BJ (cell line): Measurements from ENCODE around the gene SLC27A4. TPM values are rescaled to one million over a fixed set of nuclear protein-coding genes. Genes with fewer than 3 reads are reported as not detected.

ENCODE experiments used
- CTCF ChIA-PET: fragments of 350-600 bp; formaldehyde crosslinking; extraction: SDS; loops from one replicate; lab custom pipeline; 2021; ENCODE audit warnings: antibody characterized with exemption, inconsistent platforms; lab: Yijun Ruan, JAX
- POLR2A ChIA-PET: fragments of 300-600 bp; sonication (Branson Sonifier 250); formaldehyde crosslinking; extraction: SDS; loops from one replicate; lab custom pipeline; 2021; ENCODE audit warnings: antibody characterized with exemption; lab: Charles Lee
- DNase-seq: peaks from one replicate; pipeline ENCODE4 v3.0.0-alpha.2; 2011; ENCODE audit warnings: low read depth
- H3K27me3 ChIP-seq: 2 replicates; pipeline ENCODE4 v1.6.0; 2011; ENCODE audit warnings: low read length; ENCODE audit not compliant: control insufficient read depth, insufficient read depth
- H3K36me3 ChIP-seq: 2 replicates; pipeline ENCODE4 v1.5.1; 2011; ENCODE audit warnings: low read length; ENCODE audit not compliant: control insufficient read depth, insufficient read depth
- H3K4me3 ChIP-seq: 2 replicates; pipeline ENCODE4 v1.5.1; 2011; ENCODE audit warnings: low read depth, mild to moderate bottlenecking, control low read depth, low read length
- CTCF ChIP-seq: IDR thresholded peaks from 2 replicates; pipeline ENCODE4 v1.5.1; 2011; ENCODE audit warnings: low read depth, mild to moderate bottlenecking, control low read depth, inconsistent platforms, low read length, moderate library complexity; ENCODE audit not compliant: insufficient read depth
- polyA plus RNA-seq: library from polyadenylated mRNA; depleted of rRNA; stranded (reverse); fragments of >200 nt; gene quantifications from 2 replicates; pipeline ENCODE4 v1.2.3, GENCODE V29; 2011

SLC27A4 gene
- polyA plus RNA-seq, 1 experiment, result 15.2 TPM

- no peak overlapping the region for H3K4me3 ChIP-seq
- ChIA-PET CTCF (interaction anchor here (0.9 to 1.4 kb wide), 3 partner anchors 14 to 64 kb away, joined by 3 to 5 read pairs (median 3); no protein-coding TSS in a partner anchor), POLR2A (no interaction called here)
- H3K36me3 ChIP-seq, result peaks cover 3% of the 10 kb centered on the region; the same call in 1 of the 2 replicates
- no peaks in the 10 kb centered on the region for H3K27me3 ChIP-seq
- TF ChIP-seq CTCF, result no peak
- no peak for DNase-seq
These were observed 15.1 kb downstream of the SLC27A4 start for GRCh38 chr9:128355451-128355850.

GRCh38 chr9:128358090-128358489 is 17.8 kb downstream of the SLC27A4 start:
- DNase-seq, result no peak
- ChIA-PET POLR2A (interaction anchor here (0.7 kb wide), 1 partner anchor 8 kb away, joined by 4 read pairs; no protein-coding TSS in a partner anchor), CTCF (interaction anchor here (1.1 to 9.0 kb wide), 3 partner anchors 9 to 61 kb away, joined by 4 to 108 read pairs (median 50); partner anchors contain the start of gene CERCAM)
- no peak for TF ChIP-seq CTCF
- Histone ChIP-seq H3K36me3 (peaks cover 1% of the 10 kb centered on the region; the same call in 1 of the 2 replicates), H3K27me3 (no peaks in the 10 kb centered on the region), H3K4me3 (no peak overlapping the region)

- no peak for DNase-seq
- CTCF ChIA-PET, result interaction anchor here (2.1 to 9.0 kb wide), 4 partner anchors 13 to 61 kb away, joined by 8 to 108 read pairs (median 30); partner anchors contain the start of gene CERCAM
- H3K27me3 ChIP-seq, result no peaks in the 10 kb centered on the region
- H3K4me3 ChIP-seq, result no peak overlapping the region
- POLR2A ChIA-PET, result no interaction called here
- peaks cover 1% of the 10 kb centered on the region; the same call in 1 of the 2 replicates for H3K36me3 ChIP-seq
- TF ChIP-seq CTCF, result no peak
These were observed 18.5 kb downstream of the SLC27A4 start for GRCh38 chr9:128358861-128359260.

- DNase-seq, result no peak
- no peaks in the 10 kb centered on the region for H3K27me3 ChIP-seq
- ChIA-PET POLR2A (no interaction called here), CTCF (interaction anchor here (0.6 to 9.0 kb wide), 8 partner anchors 14 to 124 kb away, joined by 5 to 108 read pairs (median 10); partner anchors contain the start of gene CERCAM)
- 0 out of 2 replicates have a peak, but pooled peaks cover 1% of the 10 kb centered on the region for H3K36me3 ChIP-seq
- H3K4me3 ChIP-seq, result no peak overlapping the region
- TF ChIP-seq CTCF, result no peak
These were observed 20.5 kb downstream of the SLC27A4 start for GRCh38 chr9:128360826-128361225.

- no peak for DNase-seq
- ChIA-PET CTCF (interaction anchor here (0.6 to 9.0 kb wide), 27 partner anchors 9 to 275 kb away, joined by 3 to 108 read pairs (median 5); partner anchors contain the start of genes CERCAM and URM1), POLR2A (interaction anchor here (1.4 to 1.7 kb wide), 2 partner anchors 9 to 171 kb away, joined by 4 to 6 read pairs; partner anchors contain the start of gene URM1)
- no peak for TF ChIP-seq CTCF
- H3K36me3 ChIP-seq, result no peaks in the 10 kb centered on the region
- H3K27me3 ChIP-seq, result no peaks in the 10 kb centered on the region
- H3K4me3 ChIP-seq, result no peak overlapping the region
These were observed 21.1 kb downstream of the SLC27A4 start for GRCh38 chr9:128361296-128361985.
